Measurements from ENCODE around the gene DNM3.

The DNM3 gene

GRCh38 chr1:172277275-172277674, 436.0 kb downstream of the DNM3 start:
- Histone ChIP-seq H3K4me1 (no peaks in the 10 kb centered on the region), H3K9me3 (no peaks in the 10 kb centered on the region)

GRCh38 chr1:172277989-172278388, 436.7 kb downstream of the DNM3 start:
- no peaks in the 10 kb centered on the region for H3K36me3 ChIP-seq
- no peak overlapping the region for H3K4me3 ChIP-seq (ENCODE audit: low read depth, low read length)
- no peak for TF ChIP-seq CTCF (IDR thresholded peaks at IDR 0.05; ENCODE audit: low read depth, low read length)
- H3K27me3 ChIP-seq, result no peaks in the 10 kb centered on the region
- H3K4me1 ChIP-seq, result no peaks in the 10 kb centered on the region
- no peaks in the 10 kb centered on the region for H3K9me3 ChIP-seq
- DNase-seq, result no peak

More at GRCh38 chr1:172277275-172277674, 436.0 kb downstream of the DNM3 start:
- TF ChIP-seq CTCF (IDR thresholded peaks at IDR 0.05; ENCODE audit: low read depth, low read length), result no peak
- H3K27me3 ChIP-seq, result no peaks in the 10 kb centered on the region
- H3K4me3 ChIP-seq (ENCODE audit: low read depth, low read length), result no peak overlapping the region
- no peak for DNase-seq
- no peaks in the 10 kb centered on the region for H3K36me3 ChIP-seq

- H3K4me1 ChIP-seq, result no peaks in the 10 kb centered on the region
- H3K9me3 ChIP-seq, result no peaks in the 10 kb centered on the region
- TF ChIP-seq CTCF (IDR thresholded peaks at IDR 0.05; ENCODE audit: low read depth, low read length), result no peak
- DNase-seq, result no peak
- H3K27me3 ChIP-seq, result no peaks in the 10 kb centered on the region
- no peak overlapping the region for H3K4me3 ChIP-seq (ENCODE audit: low read depth, low read length)
- no peaks in the 10 kb centered on the region for H3K36me3 ChIP-seq
These were observed 437.2 kb downstream of the DNM3 start for GRCh38 chr1:172278478-172278877.

- Histone ChIP-seq H3K27me3 (no peaks in the 10 kb centered on the region), H3K4me3 (ENCODE audit: low read depth, low read length) (no peak overlapping the region), H3K9me3 (no peaks in the 10 kb centered on the region), H3K4me1 (no peaks in the 10 kb centered on the region), H3K36me3 (no peaks in the 10 kb centered on the region)
- TF ChIP-seq CTCF (IDR thresholded peaks at IDR 0.05; ENCODE audit: low read depth, low read length), result no peak
- DNase-seq, result no peak
These were observed 438.8 kb downstream of the DNM3 start for GRCh38 chr1:172279939-172280636.

GRCh38 chr1:172283766-172284165, 442.5 kb downstream of the DNM3 start:
- TF ChIP-seq CTCF (IDR thresholded peaks at IDR 0.05; ENCODE audit: low read depth, low read length), result no peak
- H3K9me3 ChIP-seq, result no peaks in the 10 kb centered on the region
- no peak overlapping the region for H3K4me3 ChIP-seq (ENCODE audit: low read depth, low read length)
- no peak for DNase-seq
- H3K36me3 ChIP-seq, result no peaks in the 10 kb centered on the region
- H3K27me3 ChIP-seq, result no peaks in the 10 kb centered on the region
- H3K4me1 ChIP-seq, result no peaks in the 10 kb centered on the region

GRCh38 chr1:172286629-172287076, 445.4 kb downstream of the DNM3 start:
- TF ChIP-seq CTCF (IDR thresholded peaks at IDR 0.05; ENCODE audit: low read depth, low read length), result no peak
- DNase-seq, result no peak
- H3K36me3 ChIP-seq, result no peaks in the 10 kb centered on the region

More at GRCh38 chr1:172286629-172287076, 445.4 kb downstream of the DNM3 start:
- H3K4me1 ChIP-seq, result no peaks in the 10 kb centered on the region
- no peaks in the 10 kb centered on the region for H3K27me3 ChIP-seq
- no peak overlapping the region for H3K4me3 ChIP-seq (ENCODE audit: low read depth, low read length)
- no peaks in the 10 kb centered on the region for H3K9me3 ChIP-seq

Measured in BE2C (cell line).